ENCODE data around the gene LSM11.

Gene LSM11

DNA sequence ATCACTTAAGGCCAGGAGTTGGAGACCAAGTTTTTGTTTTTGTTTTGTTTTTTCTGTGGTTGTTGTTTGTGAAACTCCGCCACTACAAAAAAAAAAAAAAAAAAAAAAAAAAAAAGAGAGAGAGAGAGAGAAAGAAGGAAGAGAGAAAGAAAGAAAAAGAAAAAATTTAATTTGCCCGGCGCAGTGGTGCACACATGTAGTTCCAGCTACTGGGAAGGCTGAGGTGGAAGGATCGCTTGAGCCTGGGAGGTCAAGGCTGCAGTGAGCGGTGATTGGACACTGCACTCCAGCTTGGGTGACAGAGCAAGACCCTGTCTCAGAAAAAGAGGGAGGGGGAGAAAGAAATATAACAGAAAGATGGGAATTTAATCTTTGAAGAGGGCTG lies 11.4 kb upstream of the LSM11 start:
- Histone ChIP-seq H3K36me3 (ENCODE audit: insufficient read depth, low read length) (no peaks in the 10 kb centered on the region), H3K79me2 (ENCODE audit: insufficient read depth, low read length) (no peaks in the 10 kb centered on the region), H3K4me3 (ENCODE audit: low read depth in 1 of 2, low read length in 2 of 2) (peak overlapping the region in 1 of 2 experiments; percentile 74; a peak in 2 of 4 replicates), H3K4me1 (ENCODE audit: insufficient read depth, low read length) (peaks cover 21% of the 10 kb centered on the region), H4K20me1 (ENCODE audit: insufficient read depth, low read length) (no peaks in the 10 kb centered on the region), H2AFZ (ENCODE audit: low read depth, low read length) (peak overlapping the region; percentile 97; the same call in 1 of the 2 replicates), H3K9me3 (ENCODE audit: insufficient read depth, low read length, severe bottlenecking) (no peaks in the 10 kb centered on the region), H3K4me2 (ENCODE audit: insufficient read depth, low read length) (peak overlapping the region; percentile 77), H3K27ac (ENCODE audit: low read length) (no peak overlapping the region), H3K9ac (ENCODE audit: low read depth, low read length) (peak overlapping the region; percentile 55), H3K27me3 (ENCODE audit: insufficient read depth, low read length, poor library complexity) (no peaks in the 10 kb centered on the region)
- DNase-seq: no peak
- no peak for ATAC-seq (ENCODE audit: insufficient read depth, low read depth)
- no peak for TF ChIP-seq EZH2 (IDR thresholded peaks at IDR 0.05; ENCODE audit: borderline replicate concordance, low read depth, low read length, severe bottlenecking)
- TF ChIP-seq, protein P1, sequence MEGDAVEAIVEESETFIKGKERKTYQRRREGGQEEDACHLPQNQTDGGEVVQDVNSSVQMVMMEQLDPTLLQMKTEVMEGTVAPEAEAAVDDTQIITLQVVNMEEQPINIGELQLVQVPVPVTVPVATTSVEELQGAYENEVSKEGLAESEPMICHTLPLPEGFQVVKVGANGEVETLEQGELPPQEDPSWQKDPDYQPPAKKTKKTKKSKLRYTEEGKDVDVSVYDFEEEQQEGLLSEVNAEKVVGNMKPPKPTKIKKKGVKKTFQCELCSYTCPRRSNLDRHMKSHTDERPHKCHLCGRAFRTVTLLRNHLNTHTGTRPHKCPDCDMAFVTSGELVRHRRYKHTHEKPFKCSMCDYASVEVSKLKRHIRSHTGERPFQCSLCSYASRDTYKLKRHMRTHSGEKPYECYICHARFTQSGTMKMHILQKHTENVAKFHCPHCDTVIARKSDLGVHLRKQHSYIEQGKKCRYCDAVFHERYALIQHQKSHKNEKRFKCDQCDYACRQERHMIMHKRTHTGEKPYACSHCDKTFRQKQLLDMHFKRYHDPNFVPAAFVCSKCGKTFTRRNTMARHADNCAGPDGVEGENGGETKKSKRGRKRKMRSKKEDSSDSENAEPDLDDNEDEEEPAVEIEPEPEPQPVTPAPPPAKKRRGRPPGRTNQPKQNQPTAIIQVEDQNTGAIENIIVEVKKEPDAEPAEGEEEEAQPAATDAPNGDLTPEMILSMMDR (IDR thresholded peaks at IDR 0.05; ENCODE audit: borderline replicate concordance, extremely low read depth, low read length, poor library complexity, severe bottlenecking): no peak

DNA sequence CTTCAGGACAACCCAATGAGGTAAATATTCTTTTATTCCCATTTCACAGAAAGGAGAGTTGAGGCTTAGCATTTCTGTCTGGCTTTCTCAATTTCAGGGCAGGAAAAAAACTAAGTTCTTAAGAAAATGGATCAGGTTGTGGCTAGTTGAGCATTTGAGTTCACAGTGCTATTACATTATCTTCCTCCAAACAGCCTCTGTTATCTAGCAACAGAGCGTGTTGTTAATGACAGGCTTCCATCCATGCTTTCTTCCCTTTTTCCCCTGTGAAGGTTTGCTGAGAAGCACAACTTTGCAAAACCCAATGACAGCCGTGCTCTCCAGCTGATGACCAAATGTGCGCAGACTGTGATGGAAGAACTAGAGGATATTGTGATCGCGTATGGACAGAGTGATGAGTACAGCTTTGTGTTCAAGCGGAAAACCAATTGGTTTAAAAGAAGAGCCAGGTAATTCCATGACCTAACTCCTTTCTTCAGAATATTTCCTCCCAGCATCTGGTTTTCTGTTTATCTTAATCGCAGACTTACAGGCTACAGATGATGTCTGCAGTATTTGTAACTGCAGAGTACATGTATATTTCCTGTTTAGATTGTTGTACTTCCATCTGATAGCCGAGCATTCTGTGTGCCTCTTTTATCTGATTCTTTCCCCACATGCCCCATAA lies 10.8 kb upstream of the LSM11 start:
- TF ChIP-seq EZH2 (IDR thresholded peaks at IDR 0.05; ENCODE audit: borderline replicate concordance, low read depth, low read length, severe bottlenecking): no peak
- TF ChIP-seq, protein P1 (IDR thresholded peaks at IDR 0.05; ENCODE audit: borderline replicate concordance, extremely low read depth, low read length, poor library complexity, severe bottlenecking): no peak
- Histone ChIP-seq H4K20me1 (ENCODE audit: insufficient read depth, low read length) (no peaks in the 10 kb centered on the region), H3K4me3 (ENCODE audit: low read depth in 1 of 2, low read length in 2 of 2) (no peak overlapping the region), H3K9ac (ENCODE audit: low read depth, low read length) (no peak overlapping the region), H2AFZ (ENCODE audit: low read depth, low read length) (no peak overlapping the region), H3K27me3 (ENCODE audit: insufficient read depth, low read length, poor library complexity) (no peaks in the 10 kb centered on the region), H3K79me2 (ENCODE audit: insufficient read depth, low read length) (no peaks in the 10 kb centered on the region), H3K36me3 (ENCODE audit: insufficient read depth, low read length) (no peaks in the 10 kb centered on the region), H3K27ac (ENCODE audit: low read length) (no peak overlapping the region), H3K9me3 (ENCODE audit: insufficient read depth, low read length, severe bottlenecking) (no peaks in the 10 kb centered on the region), H3K4me1 (ENCODE audit: insufficient read depth, low read length) (peaks cover 21% of the 10 kb centered on the region), H3K4me2 (ENCODE audit: insufficient read depth, low read length) (no peak overlapping the region)
- ATAC-seq (ENCODE audit: insufficient read depth, low read depth) (no peak), DNase-seq (no peak)

DNA sequence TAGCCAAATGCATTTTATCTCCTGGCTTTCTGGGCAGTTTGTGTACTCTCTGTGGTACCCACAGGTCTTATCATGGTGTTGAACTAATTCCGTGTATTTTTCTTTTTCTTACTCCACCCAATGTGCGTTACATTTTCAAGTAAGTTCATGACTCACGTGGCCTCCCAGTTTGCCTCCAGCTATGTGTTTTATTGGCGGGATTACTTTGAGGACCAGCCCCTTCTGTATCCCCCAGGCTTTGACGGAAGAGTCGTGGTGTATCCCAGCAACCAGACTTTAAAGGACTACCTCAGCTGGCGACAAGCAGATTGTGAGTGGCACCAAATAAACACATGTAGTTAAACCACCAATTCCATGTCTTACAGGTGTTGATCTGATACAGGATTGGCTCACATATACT lies 9.1 kb upstream of the LSM11 start:
- Histone ChIP-seq H3K27me3 (ENCODE audit: insufficient read depth, low read length, poor library complexity) (no peaks in the 10 kb centered on the region), H3K4me2 (ENCODE audit: insufficient read depth, low read length) (no peak overlapping the region), H3K9ac (ENCODE audit: low read depth, low read length) (no peak overlapping the region), H3K79me2 (ENCODE audit: insufficient read depth, low read length) (no peaks in the 10 kb centered on the region), H2AFZ (ENCODE audit: low read depth, low read length) (no peak overlapping the region), H3K27ac (ENCODE audit: low read length) (no peak overlapping the region), H3K36me3 (ENCODE audit: insufficient read depth, low read length) (peaks cover 3% of the 10 kb centered on the region; the same call in 1 of the 2 replicates), H3K9me3 (ENCODE audit: insufficient read depth, low read length, severe bottlenecking) (peaks cover 9% of the 10 kb centered on the region), H3K4me1 (ENCODE audit: insufficient read depth, low read length) (peaks cover 21% of the 10 kb centered on the region), H4K20me1 (ENCODE audit: insufficient read depth, low read length) (no peaks in the 10 kb centered on the region), H3K4me3 (ENCODE audit: low read depth in 1 of 2, low read length in 2 of 2) (no peak overlapping the region)
- TF ChIP-seq, protein P1 (IDR thresholded peaks at IDR 0.05; ENCODE audit: borderline replicate concordance, extremely low read depth, low read length, poor library complexity, severe bottlenecking): no peak
- no peak for TF ChIP-seq EZH2 (IDR thresholded peaks at IDR 0.05; ENCODE audit: borderline replicate concordance, low read depth, low read length, severe bottlenecking)
- ATAC-seq (ENCODE audit: insufficient read depth, low read depth): no peak
- DNase-seq: no peak

Data from DND-41 (cell line).